K562 (cell line): Measurements from ENCODE around the gene CYB5D1. TPM values are rescaled to one million over a fixed set of nuclear protein-coding genes. Genes with fewer than 3 reads are reported as not detected.

Source experiments
- ATF7 ChIP-seq: fragments of 450-650 bp; IDR thresholded peaks from 2 replicates; pipeline ENCODE4 v1.7.1; 2014; ENCODE audit warnings: mild to moderate bottlenecking, moderate library complexity
- BHLHE40 ChIP-seq: IDR thresholded peaks from 2 replicates; pipeline ENCODE4 v1.6.1; 2011; ENCODE audit warnings: low read length, improper control_type of control experiment
- CBFA2T2 ChIP-seq: fragments of 450-650 bp; conservative IDR thresholded peaks from 2 replicates; pipeline ENCODE4 v1.6.1; 2017; ENCODE audit warnings: mild to moderate bottlenecking
- GTF2E2 ChIP-seq: fragments of 200-800 bp; sonication (Bioruptor generic); IDR thresholded peaks from 2 replicates; pipeline ENCODE4 v1.6.1; 2016; ENCODE audit warnings: missing genetic modification characterization, missing compliant biosample characterization
- KAT7 ChIP-seq: sonication (generic); formaldehyde crosslinking; IDR thresholded peaks from 2 replicates; pipeline ENCODE4 v1.8.0; 2022; ENCODE audit warnings: missing genetic modification reagents, mild to moderate bottlenecking, borderline replicate concordance
- KHSRP ChIP-seq: fragments of 450-650 bp; IDR thresholded peaks from 2 replicates; pipeline ENCODE4 v1.6.1; 2017
- MYC ChIP-seq, 2 experiments: fragments of 250-450 bp in 1 of 2; sonication (Bioruptor Pico) in 1 of 2; IDR thresholded peaks; 2 replicates each; pipeline versions ENCODE4 v1.5.1 to v1.6.1; 2012 to 2021; ENCODE audit warnings: low read depth in 2 of 2, borderline replicate concordance in 1 of 2, improper control_type of control experiment in 1 of 2, low read length in 1 of 2, mild to moderate bottlenecking in 1 of 2, moderate library complexity in 1 of 2
- TAF1 ChIP-seq: IDR thresholded peaks from 2 replicates; pipeline ENCODE4 v1.6.1; 2011; ENCODE audit warnings: mild to moderate bottlenecking, low read length, moderate library complexity; ENCODE audit not compliant: insufficient read depth, control insufficient read depth, severe bottlenecking; ENCODE audit errors: extremely low read depth
- TGIF2 ChIP-seq: sonication (generic); formaldehyde crosslinking; IDR thresholded peaks from 2 replicates; pipeline ENCODE4 v1.8.1; 2022; ENCODE audit warnings: mild to moderate bottlenecking, missing genetic modification reagents, moderate library complexity
- U2AF1 ChIP-seq: fragments of 200-400 bp; formaldehyde crosslinking; optimal IDR thresholded peaks from 2 replicates; pipeline ENCODE3; 2017; ENCODE audit warnings: mild to moderate bottlenecking, low read depth, low read length, moderate library complexity
- ZNF224 ChIP-seq: sonication (generic); formaldehyde crosslinking; IDR thresholded peaks from 2 replicates; pipeline ENCODE4 v1.8.0; 2022; ENCODE audit warnings: mild to moderate bottlenecking, missing genetic modification reagents
- polyA plus RNA-seq, 8 experiments: library from polyadenylated mRNA; depleted of rRNA in 4 of 8; stranded (reverse) in 5 of 8; unstranded in 3 of 8; fragments of >200 nt; fragmentation: Nextera tagmentation in 2 of 8; fragmentation: Illumina TruSeq in 1 of 8; extraction: Ambion mirVana in 2 of 8; extraction: Trizol in 1 of 8; gene quantifications; 2 replicates each; pipeline versions ENCODE4 v1.2.1 to v1.2.3, GENCODE V29; 2011 to 2014; ENCODE audit warnings: inconsistent platforms in 1 of 8, missing spikeins in 1 of 8
- total RNA-seq, 7 experiments: library from RNA; depleted of rRNA in 6 of 7; stranded (reverse); fragments of >200 nt in 6 of 7; fragmentation: Illumina TruSeq in 2 of 7; extraction: Trizol in 2 of 7; gene quantifications; 2 replicates each; pipeline versions ENCODE4 v1.2.1 to v1.2.3, GENCODE V29; 2011 to 2021; ENCODE audit warnings: low replicate concordance in 1 of 7
- TF ChIP-seq, protein P1 (sequence below), 2 experiments: fragments of 450-650 bp; IDR thresholded peaks; 2 replicates each; pipeline ENCODE4 v1.6.1; 2018; ENCODE audit warnings: mild to moderate bottlenecking in 2 of 2, low read depth in 1 of 2; ENCODE audit not compliant: partially characterized antibody in 2 of 2
- TF ChIP-seq, protein P2 (sequence below): fragments of 250-450 bp; sonication (Bioruptor Pico); IDR thresholded peaks from 2 replicates; pipeline ENCODE4 v1.4.0; 2020; ENCODE audit warnings: borderline replicate concordance
- TF ChIP-seq, protein P3 (sequence below): fragments of 450-650 bp; IDR thresholded peaks from 2 replicates; pipeline ENCODE4 v1.6.1; 2017; ENCODE audit warnings: antibody characterized with exemption
- TF ChIP-seq, protein P4 (sequence below): fragments of 450-650 bp; IDR thresholded peaks from 2 replicates; pipeline ENCODE4 v1.6.1; 2016

Gene CYB5D1
- total and polyA plus RNA-seq, 9 of the 15 experiments (the other 6 are each of a cell fraction or from before 2014, with no cell fraction given): 2.4 to 7.9 (median 5.7) TPM

DNA sequence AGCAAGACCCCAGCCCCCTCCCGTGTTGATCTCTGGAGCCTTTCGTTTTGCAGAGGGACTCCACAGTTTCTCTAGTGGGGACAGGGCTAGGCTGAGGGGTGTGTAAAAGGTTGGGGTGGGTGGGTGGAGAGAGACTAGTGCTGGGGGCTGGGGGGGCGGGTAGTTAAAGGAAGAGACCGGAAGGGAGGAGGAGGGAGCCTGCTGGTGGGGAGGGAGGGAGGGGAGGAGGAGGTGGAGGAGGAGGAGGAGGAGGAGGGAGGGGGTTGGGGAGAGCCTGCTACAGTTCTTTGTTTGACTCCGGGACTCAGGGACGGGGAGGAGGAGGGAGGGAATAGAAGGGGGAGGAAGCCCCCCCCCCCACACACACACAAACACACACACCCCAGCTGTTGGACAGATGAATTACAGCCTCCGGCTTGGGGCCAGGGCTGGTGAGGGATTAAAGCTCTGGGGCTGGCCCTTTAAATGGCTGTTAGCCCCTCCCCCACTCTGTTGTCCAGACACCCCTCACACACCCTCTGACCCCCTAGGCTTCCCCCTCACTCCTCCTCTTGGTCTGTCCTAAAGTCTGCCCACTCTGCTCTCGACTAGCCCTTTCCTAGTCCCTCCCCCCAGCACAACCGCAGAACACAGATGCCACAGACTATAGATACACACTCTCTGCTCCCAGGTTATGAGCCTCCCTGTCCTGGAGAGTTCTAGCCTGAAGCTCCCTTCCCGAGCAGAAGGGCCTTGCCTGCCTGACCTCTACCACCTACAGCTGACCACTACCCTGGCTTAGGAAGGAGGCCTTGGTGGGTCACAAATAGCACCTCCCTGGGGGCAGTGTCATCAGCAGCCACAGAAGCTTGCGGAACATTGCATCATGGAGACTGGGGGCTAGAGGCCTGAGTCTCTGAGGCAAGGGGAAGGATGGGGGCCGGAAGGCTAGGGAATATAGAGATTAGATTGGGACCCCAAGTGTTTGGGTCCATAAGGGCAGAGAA lies 19.4 kb upstream of the CYB5D1 start (continued):
- TF ChIP-seq KAT7 (CRISPR knock-in tag) (0 out of 2 replicates have a peak, but pooled peaks have one; percentile 40), U2AF1 (no peak), MYC (IDR thresholded peaks at IDR 0.05; ENCODE audit: low read depth, low read length) (peak; percentile 63), MYC (CRISPR knock-in tag; IDR thresholded peaks at IDR 0.05; ENCODE audit: borderline replicate concordance, low read depth) (no peak), GTF2E2 (0 out of 2 replicates have a peak, but pooled peaks have one; percentile 43), ZNF224 (CRISPR knock-in tag) (no peak), CBFA2T2 (no peak), BHLHE40 (no peak), KHSRP (no peak), TGIF2 (CRISPR knock-in tag) (no peak), ATF7 (peak; percentile 87), TAF1 (peak; percentile 28)
- TF ChIP-seq, protein P1, sequence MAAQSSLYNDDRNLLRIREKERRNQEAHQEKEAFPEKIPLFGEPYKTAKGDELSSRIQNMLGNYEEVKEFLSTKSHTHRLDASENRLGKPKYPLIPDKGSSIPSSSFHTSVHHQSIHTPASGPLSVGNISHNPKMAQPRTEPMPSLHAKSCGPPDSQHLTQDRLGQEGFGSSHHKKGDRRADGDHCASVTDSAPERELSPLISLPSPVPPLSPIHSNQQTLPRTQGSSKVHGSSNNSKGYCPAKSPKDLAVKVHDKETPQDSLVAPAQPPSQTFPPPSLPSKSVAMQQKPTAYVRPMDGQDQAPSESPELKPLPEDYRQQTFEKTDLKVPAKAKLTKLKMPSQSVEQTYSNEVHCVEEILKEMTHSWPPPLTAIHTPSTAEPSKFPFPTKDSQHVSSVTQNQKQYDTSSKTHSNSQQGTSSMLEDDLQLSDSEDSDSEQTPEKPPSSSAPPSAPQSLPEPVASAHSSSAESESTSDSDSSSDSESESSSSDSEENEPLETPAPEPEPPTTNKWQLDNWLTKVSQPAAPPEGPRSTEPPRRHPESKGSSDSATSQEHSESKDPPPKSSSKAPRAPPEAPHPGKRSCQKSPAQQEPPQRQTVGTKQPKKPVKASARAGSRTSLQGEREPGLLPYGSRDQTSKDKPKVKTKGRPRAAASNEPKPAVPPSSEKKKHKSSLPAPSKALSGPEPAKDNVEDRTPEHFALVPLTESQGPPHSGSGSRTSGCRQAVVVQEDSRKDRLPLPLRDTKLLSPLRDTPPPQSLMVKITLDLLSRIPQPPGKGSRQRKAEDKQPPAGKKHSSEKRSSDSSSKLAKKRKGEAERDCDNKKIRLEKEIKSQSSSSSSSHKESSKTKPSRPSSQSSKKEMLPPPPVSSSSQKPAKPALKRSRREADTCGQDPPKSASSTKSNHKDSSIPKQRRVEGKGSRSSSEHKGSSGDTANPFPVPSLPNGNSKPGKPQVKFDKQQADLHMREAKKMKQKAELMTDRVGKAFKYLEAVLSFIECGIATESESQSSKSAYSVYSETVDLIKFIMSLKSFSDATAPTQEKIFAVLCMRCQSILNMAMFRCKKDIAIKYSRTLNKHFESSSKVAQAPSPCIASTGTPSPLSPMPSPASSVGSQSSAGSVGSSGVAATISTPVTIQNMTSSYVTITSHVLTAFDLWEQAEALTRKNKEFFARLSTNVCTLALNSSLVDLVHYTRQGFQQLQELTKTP (IDR thresholded peaks at IDR 0.05; ENCODE audit: low read depth in 1 of 2, partially characterized antibody in 2 of 2): peak in 1 of 2 experiments; percentile 72
- TF ChIP-seq, protein P2, sequence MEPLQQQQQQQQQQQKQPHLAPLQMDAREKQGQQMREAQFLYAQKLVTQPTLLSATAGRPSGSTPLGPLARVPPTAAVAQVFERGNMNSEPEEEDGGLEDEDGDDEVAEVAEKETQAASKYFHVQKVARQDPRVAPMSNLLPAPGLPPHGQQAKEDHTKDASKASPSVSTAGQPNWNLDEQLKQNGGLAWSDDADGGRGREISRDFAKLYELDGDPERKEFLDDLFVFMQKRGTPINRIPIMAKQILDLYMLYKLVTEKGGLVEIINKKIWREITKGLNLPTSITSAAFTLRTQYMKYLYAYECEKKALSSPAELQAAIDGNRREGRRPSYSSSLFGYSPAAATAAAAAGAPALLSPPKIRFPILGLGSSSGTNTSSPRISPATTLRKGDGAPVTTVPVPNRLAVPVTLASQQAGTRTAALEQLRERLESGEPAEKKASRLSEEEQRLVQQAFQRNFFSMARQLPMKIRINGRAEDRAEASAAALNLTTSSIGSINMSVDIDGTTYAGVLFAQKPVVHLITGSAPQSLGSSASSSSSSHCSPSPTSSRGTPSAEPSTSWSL (CRISPR knock-in tag): no peak
- TF ChIP-seq, protein P3, sequence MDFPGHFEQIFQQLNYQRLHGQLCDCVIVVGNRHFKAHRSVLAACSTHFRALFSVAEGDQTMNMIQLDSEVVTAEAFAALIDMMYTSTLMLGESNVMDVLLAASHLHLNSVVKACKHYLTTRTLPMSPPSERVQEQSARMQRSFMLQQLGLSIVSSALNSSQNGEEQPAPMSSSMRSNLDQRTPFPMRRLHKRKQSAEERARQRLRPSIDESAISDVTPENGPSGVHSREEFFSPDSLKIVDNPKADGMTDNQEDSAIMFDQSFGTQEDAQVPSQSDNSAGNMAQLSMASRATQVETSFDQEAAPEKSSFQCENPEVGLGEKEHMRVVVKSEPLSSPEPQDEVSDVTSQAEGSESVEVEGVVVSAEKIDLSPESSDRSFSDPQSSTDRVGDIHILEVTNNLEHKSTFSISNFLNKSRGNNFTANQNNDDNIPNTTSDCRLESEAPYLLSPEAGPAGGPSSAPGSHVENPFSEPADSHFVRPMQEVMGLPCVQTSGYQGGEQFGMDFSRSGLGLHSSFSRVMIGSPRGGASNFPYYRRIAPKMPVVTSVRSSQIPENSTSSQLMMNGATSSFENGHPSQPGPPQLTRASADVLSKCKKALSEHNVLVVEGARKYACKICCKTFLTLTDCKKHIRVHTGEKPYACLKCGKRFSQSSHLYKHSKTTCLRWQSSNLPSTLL: no peak
- TF ChIP-seq, protein P4, sequence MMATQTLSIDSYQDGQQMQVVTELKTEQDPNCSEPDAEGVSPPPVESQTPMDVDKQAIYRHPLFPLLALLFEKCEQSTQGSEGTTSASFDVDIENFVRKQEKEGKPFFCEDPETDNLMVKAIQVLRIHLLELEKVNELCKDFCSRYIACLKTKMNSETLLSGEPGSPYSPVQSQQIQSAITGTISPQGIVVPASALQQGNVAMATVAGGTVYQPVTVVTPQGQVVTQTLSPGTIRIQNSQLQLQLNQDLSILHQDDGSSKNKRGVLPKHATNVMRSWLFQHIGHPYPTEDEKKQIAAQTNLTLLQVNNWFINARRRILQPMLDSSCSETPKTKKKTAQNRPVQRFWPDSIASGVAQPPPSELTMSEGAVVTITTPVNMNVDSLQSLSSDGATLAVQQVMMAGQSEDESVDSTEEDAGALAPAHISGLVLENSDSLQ: peak; percentile 57; the same call in 1 of the 2 replicates
